HEK293T (cell line): ENCODE results near the gene HCFC2.

Experiments
- CTCF ChIA-PET: fragments of 350-600 bp; formaldehyde crosslinking; extraction: SDS; loops from one replicate; lab custom pipeline; 2021; ENCODE audit warnings: antibody characterized with exemption, inconsistent platforms; lab: Yijun Ruan, JAX
- POLR2A ChIA-PET: fragments of 350-600 bp; formaldehyde crosslinking; extraction: SDS; loops from one replicate; lab custom pipeline; 2020; ENCODE audit warnings: antibody characterized with exemption, inconsistent platforms; lab: Yijun Ruan, JAX
- DNase-seq: peaks from one replicate; pipeline ENCODE4 v3.0.0; 2012; ENCODE audit warnings: mixed read lengths; ENCODE audit errors: extremely low spot score
- ARNT ChIP-seq: fragments of 450-650 bp; IDR thresholded peaks from 2 replicates; pipeline ENCODE4 v1.6.1; 2017; ENCODE audit warnings: mild to moderate bottlenecking
- BHLHE40 ChIP-seq: fragments of 450-650 bp; IDR thresholded peaks from 2 replicates; pipeline ENCODE4 v1.6.1; 2016; ENCODE audit warnings: mild to moderate bottlenecking, moderate library complexity, borderline replicate concordance
- CTBP1 ChIP-seq: fragments of 450-650 bp; IDR thresholded peaks from 2 replicates; pipeline ENCODE4 v1.6.1; 2016; ENCODE audit warnings: borderline replicate concordance
- ELF4 ChIP-seq: fragments of 450-650 bp; IDR thresholded peaks from 2 replicates; pipeline ENCODE4 v1.6.1; 2017; ENCODE audit warnings: antibody characterized with exemption
- FOXA1 ChIP-seq: fragments of 450-650 bp; IDR thresholded peaks from 2 replicates; pipeline ENCODE4 v1.6.1; 2016; ENCODE audit warnings: mild to moderate bottlenecking
- FOXK2 ChIP-seq: fragments of 450-650 bp; IDR thresholded peaks from 2 replicates; pipeline ENCODE4 v1.6.1; 2016; ENCODE audit warnings: mild to moderate bottlenecking
- FOXM1 ChIP-seq: fragments of 450-650 bp; IDR thresholded peaks from 2 replicates; pipeline ENCODE4 v1.6.1; 2017; ENCODE audit warnings: mild to moderate bottlenecking, borderline replicate concordance
- HDGF ChIP-seq: fragments of 450-650 bp; IDR thresholded peaks from 2 replicates; pipeline ENCODE4 v1.6.1; 2017; ENCODE audit warnings: antibody characterized with exemption, borderline replicate concordance
- L3MBTL2 ChIP-seq: fragments of 450-650 bp; conservative IDR thresholded peaks from 2 replicates; pipeline ENCODE4 v1.6.1; 2016; ENCODE audit warnings: mild to moderate bottlenecking
- LEF1 ChIP-seq: fragments of 450-650 bp; IDR thresholded peaks from 2 replicates; pipeline ENCODE4 v1.6.1; 2017; ENCODE audit warnings: mild to moderate bottlenecking, borderline replicate concordance
- NFRKB ChIP-seq: fragments of 450-650 bp; IDR thresholded peaks from 2 replicates; pipeline ENCODE4 v1.6.1; 2016; ENCODE audit warnings: mild to moderate bottlenecking, moderate library complexity
- PKNOX1 ChIP-seq: fragments of 450-650 bp; IDR thresholded peaks from 2 replicates; pipeline ENCODE4 v1.6.1; 2016
- SP1 ChIP-seq: fragments of 450-650 bp; IDR thresholded peaks from 2 replicates; pipeline ENCODE4 v1.6.1; 2017
- SUZ12 ChIP-seq: fragments of 450-650 bp; IDR thresholded peaks from 2 replicates; pipeline ENCODE4 v1.6.1; 2016; ENCODE audit warnings: mild to moderate bottlenecking
- TARDBP ChIP-seq: fragments of 450-650 bp; IDR thresholded peaks from 2 replicates; pipeline ENCODE4 v1.6.1; 2016
- ZNF384 ChIP-seq: fragments of 450-650 bp; IDR thresholded peaks from 2 replicates; pipeline ENCODE4 v1.6.1; 2016

Gene HCFC2

DNA sequence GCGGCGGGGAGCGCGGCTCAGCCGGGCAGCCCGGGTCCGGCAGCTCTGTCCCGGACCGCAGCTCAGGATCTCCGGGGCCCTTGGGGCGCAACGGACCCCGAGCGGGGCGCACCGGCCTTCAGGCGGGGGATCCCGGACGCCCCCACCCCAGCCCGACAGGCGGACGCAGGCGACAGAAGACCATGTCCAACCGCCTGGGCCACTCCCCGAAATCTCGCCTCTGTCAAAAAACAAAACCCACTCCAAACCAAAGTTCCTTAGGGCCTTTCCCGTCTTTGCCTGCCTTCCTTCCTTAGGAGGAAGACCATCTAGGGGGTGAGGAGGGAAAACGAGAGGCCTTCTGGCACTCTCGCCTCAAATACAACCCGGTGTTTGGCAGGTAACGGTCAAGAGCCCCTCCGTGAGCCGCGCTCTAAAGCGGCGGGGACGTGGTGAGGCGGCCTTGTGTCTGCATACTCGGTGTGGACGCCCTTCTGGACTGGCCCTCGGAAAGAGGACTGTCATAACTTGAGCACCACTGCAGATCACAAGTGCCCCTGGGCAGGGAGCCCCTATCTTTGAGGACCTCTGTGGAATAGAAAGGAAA is 604 bp downstream of the HCFC2 start:
- POLR2A ChIA-PET, result interaction anchor here (0.9 to 2.4 kb wide), 5 partner anchors 10 to 99 kb away, joined by 3 to 14 read pairs (median 4); partner anchors contain the start of genes GLT8D2, NFYB and TDG
- TF ChIP-seq L3MBTL2 (no peak), FOXA1 (no peak), SUZ12 (no peak), ARNT (no peak), LEF1 (no peak), ELF4 (no peak), CTBP1 (no peak), BHLHE40 (no peak), HDGF (no peak), ZNF384 (no peak), FOXK2 (no peak), NFRKB (no peak), SP1 (no peak), TARDBP (no peak), FOXM1 (no peak), PKNOX1 (no peak)
- DNase-seq, result peak; percentile 15
- CTCF ChIA-PET, result interaction anchor here (1.0 kb wide), 1 partner anchor 44 kb away, joined by 3 read pairs; no protein-coding TSS in a partner anchor

DNA sequence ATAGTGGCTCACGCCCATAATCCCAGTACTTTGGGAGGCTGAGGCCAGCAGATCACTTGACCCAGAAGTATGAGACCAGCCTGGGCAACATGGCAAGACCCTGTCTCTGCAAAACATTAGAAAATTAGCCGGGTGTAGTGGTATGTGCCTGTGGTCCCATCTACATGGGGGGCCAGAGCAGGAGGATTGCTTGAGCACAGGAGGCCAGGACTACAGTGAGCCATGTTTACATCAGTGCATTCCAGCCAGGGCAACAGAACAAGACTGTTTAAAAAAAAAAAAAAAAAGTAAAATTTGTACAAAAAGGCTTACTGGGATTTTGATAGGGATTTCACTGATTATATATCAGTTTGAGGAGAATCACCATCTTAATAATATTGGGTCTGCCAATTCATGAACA is 7.8 kb downstream of the HCFC2 start:
- TF ChIP-seq ZNF384 (no peak), LEF1 (no peak), PKNOX1 (no peak), FOXA1 (no peak), BHLHE40 (no peak), L3MBTL2 (no peak), FOXK2 (no peak), NFRKB (no peak), SUZ12 (no peak), CTBP1 (no peak), SP1 (no peak), FOXM1 (no peak), ARNT (no peak)
- ChIA-PET POLR2A (no interaction called here), CTCF (no interaction called here)
- DNase-seq, result no peak

DNA sequence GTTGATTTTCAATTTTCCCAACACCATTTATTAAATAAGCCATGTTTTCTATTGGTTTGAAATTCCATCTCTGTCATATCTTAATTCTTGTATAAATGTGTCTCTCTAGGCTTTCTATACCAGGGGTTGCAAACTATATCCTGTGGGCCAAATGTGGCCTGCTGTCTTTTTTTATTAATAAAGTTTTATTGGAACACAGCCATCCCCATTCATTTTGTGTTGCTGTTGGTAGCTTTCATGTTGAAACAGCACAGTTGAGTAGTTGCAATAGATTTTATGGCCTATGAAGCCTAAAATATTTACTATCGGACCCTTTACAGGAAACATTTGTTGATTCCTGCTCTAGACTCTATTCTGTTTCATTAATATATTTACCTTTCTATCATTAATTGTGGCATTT is 9.4 kb downstream of the HCFC2 start:
- DNase-seq, result no peak
- ChIA-PET POLR2A (interaction anchor here (1.2 kb wide), 1 partner anchor 108 kb away, joined by 4 read pairs; the partner anchor contains the start of gene TDG), CTCF (no interaction called here)
- TF ChIP-seq PKNOX1 (no peak), FOXK2 (no peak), L3MBTL2 (no peak), ARNT (no peak), NFRKB (no peak), ELF4 (no peak), FOXA1 (no peak), CTBP1 (no peak), TARDBP (no peak)

DNA sequence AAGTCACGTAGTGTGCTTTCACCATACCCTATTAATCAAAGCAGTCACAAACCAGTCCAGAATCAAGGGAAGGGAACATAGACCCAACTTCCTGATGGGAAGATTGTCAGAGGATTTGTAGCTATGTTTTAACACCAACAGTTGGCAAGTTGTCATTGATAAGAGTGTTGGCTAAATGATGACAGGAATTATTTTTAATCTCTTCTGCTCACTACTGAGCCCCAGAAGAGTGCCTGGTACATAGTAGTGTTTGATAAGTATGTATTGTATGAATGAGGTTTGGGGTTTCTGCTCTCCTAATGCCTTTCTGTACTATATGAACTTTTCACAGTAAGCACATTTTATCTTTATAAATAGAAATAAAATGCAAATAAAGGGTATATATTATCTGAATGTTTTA is 14.7 kb downstream of the HCFC2 start:
- no peak for DNase-seq
- TF ChIP-seq LEF1, result no peak
- no peak for TF ChIP-seq ZNF384
- TF ChIP-seq NFRKB, result no peak
- no peak for TF ChIP-seq SP1
- TF ChIP-seq ARNT, result no peak
- TF ChIP-seq PKNOX1, result no peak
- no peak for TF ChIP-seq SUZ12
- TF ChIP-seq CTBP1, result no peak
- no peak for TF ChIP-seq HDGF
- no peak for TF ChIP-seq L3MBTL2
- no peak for TF ChIP-seq FOXM1
- no peak for TF ChIP-seq BHLHE40
- CTCF ChIA-PET, result no interaction called here
- POLR2A ChIA-PET, result no interaction called here

GRCh38 chr12:104080764-104081163 is 16.4 kb downstream of the HCFC2 start:
- POLR2A ChIA-PET, result no interaction called here
- CTCF ChIA-PET, result no interaction called here
- no peak for DNase-seq
- no peak for TF ChIP-seq SUZ12
- no peak for TF ChIP-seq LEF1
- no peak for TF ChIP-seq ZNF384
- no peak for TF ChIP-seq FOXM1
- no peak for TF ChIP-seq L3MBTL2
- no peak for TF ChIP-seq BHLHE40
- TF ChIP-seq NFRKB, result no peak
- TF ChIP-seq TARDBP, result no peak
- TF ChIP-seq FOXA1, result no peak
